ENCODE measurements around the gene CGB2.
A peak's percentile ranks its signal among the peaks of the same experiment; 100 is the strongest.
"Not testable (repeated sequence)": the region's sequence is repeated elsewhere in the genome, so short reads cannot be mapped to it uniquely, and the experiment has no call there.

CGB2 gene

DNA sequence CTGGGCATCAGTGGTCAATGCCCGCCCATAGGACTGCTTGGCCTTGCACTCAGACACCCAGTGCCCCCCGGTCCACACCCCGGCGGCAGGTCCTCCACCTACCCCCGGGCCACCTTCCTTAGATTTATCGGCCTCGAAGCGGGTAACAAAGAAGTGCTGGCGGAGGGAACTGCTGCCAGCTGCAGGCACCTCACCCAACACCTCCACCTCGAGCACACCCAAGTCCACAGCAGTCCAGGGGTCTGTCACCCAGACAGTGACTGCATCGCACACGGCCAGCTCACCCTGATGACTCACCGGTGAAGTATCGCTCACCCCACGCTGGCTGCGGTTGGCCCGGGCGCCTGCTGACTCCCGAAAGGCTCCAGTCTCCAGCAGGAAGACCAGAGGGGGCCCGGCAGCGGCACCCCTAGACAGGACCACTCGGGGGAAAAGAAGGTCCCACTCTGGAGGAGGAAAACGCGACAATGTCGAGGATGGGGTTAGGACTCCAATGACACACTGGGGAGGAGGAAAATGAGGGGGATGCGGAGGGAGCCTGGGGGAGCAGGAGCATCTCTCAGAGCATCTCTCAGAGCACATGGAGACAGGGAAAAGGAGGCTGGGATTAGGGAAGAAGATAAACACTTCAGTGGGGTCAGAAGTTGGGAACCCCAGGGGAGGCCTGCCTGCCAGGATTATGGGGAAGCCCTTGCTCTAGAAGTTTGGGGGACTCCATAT, 7.0 kb downstream of the CGB2 start:
- not testable (repeated sequence) for H3K4me1 Mint-ChIP-seq (ENCODE audit: low read depth); H3K27ac Mint-ChIP-seq; H3K9me3 Mint-ChIP-seq; H3K4me3 Mint-ChIP-seq; H3K36me3 Mint-ChIP-seq (ENCODE audit: low read depth); H3K27me3 Mint-ChIP-seq (ENCODE audit: low read depth)

DNA sequence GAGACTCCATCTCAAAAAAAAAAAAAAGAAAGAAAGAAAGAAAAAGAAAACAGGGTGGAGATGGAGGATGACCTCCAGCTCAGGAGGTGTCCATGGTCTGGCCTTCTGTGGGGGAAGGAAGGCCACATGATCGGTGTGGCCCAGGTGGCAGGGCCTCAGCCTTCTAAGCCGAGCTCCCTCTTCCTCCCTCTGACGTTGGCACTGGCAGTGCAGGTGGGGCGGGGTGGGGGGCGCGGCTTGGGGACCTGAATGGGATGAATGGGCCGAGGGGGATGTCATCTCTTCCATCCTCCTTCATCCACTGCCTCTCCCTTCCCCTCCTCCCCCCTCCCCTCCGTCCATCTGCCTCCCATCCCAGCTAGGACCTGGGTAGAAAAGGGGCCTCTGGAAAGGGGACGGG, 8.0 kb downstream of the CGB2 start:
- not testable (repeated sequence) for H3K27me3 Mint-ChIP-seq (ENCODE audit: low read depth); H3K27ac Mint-ChIP-seq; H3K4me1 Mint-ChIP-seq (ENCODE audit: low read depth); H3K9me3 Mint-ChIP-seq; H3K4me3 Mint-ChIP-seq; H3K36me3 Mint-ChIP-seq (ENCODE audit: low read depth)

DNA sequence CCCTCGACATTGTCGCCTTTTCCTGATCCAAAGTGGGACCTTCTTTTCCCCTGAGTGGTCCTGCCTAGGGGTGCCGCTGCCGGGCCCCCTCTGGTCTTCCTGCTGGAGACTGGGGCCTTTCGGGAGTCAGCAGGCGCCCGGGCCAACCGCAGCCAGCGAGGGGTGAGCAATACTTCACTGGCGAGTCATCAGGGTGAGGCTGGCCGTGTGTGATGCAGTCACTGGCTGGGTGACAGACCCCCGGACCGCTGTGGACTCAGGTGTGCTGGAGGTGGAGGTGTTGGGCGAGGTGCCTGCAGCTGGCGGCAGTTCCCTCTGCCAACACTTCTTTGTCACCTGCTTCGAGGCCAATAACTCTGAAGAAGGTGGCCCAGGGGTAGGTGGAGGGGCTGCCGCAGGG, 10.5 kb downstream of the CGB2 start:
- no peaks in the 10 kb centered on the region for H3K36me3 Mint-ChIP-seq (ENCODE audit: low read depth)

DNA sequence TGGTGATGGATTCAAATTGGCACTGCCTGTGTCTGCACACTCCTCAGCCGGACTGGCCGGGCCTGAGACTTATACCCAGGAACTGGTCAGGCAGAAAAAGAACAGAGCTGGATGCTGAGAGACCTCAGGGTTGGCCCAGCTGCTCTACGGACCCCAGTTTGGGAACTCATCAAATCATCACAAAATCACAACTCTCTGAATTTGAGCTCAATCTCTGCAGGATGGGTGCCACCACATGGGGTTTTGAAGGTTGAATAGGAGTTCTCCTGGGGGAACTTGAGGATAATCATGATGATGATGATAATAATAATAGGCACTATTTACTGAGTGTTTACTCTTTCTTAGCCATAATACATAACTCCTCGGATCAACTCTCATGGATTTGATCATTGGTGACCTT, 11.0 kb downstream of the CGB2 start:
- not testable (repeated sequence) for H3K4me3 Mint-ChIP-seq; H3K4me1 Mint-ChIP-seq (ENCODE audit: low read depth); H3K9me3 Mint-ChIP-seq; H3K36me3 Mint-ChIP-seq (ENCODE audit: low read depth); H3K27ac Mint-ChIP-seq; H3K27me3 Mint-ChIP-seq (ENCODE audit: low read depth)

More for the DNA sequence above, 10.5 kb downstream of the CGB2 start:
- Mint-ChIP-seq H3K27ac (no peak overlapping the region), H3K9me3 (no peaks in the 10 kb centered on the region), H3K4me3 (no peak overlapping the region), H3K4me1 (ENCODE audit: low read depth) (no peaks in the 10 kb centered on the region), H3K27me3 (ENCODE audit: low read depth) (no peaks in the 10 kb centered on the region)

DNA sequence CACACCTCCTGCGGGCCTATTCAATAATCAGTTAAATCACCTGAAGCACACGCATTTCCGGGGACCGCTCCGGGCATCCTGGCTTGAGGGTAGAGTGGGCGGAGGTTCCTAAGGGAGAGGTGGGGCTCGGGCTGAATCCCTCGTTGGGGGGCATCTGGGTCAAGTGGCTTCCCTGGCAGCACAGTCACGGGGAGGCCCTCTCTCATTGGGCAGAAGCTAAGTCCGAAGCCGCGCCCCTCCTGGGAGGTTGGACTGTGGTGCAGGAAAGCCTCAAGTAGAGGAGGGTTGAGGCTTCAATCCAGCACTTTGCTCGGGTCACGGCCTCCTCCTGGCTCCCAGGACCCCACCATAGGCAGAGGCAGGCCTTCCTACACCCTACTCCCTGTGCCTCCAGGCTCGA, 11.9 kb downstream of the CGB2 start, which contains the start of gene CGB5:
TSS of gene CGB5 (plus strand) at position 301 of the 400 bp plus-strand sequence. CDS start 362 bp downstream, outside the sequence.
- H3K27me3 Mint-ChIP-seq (ENCODE audit: low read depth); H3K4me1 Mint-ChIP-seq (ENCODE audit: low read depth); H3K4me3 Mint-ChIP-seq; H3K9me3 Mint-ChIP-seq; H3K36me3 Mint-ChIP-seq (ENCODE audit: low read depth); H3K27ac Mint-ChIP-seq: not testable (repeated sequence)

DNA sequence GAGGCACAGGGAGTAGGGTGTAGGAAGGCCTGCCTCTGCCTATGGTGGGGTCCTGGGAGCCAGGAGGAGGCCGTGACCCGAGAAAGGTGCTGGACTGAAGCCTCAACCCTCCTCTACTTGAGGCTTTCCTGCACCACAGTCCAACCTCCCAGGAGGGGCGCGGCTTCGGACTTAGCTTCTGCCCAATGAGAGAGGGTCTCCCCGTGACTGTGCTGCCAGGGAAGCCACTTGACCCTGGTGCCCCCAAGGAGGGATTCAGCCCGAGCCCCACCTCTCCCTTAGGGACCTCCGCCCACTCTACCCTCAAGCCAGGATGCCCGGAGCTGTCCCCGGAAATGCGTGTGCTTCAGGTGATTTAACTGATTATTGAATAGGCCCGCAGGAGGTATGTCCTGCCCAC, 17.3 kb downstream of the CGB2 start, which contains the start of gene CGB8:
TSS of gene CGB8 (minus strand) at position 101 of the 400 bp plus-strand sequence. CDS start 372 bp downstream, outside the sequence.
- H3K4me3 Mint-ChIP-seq; H3K27ac Mint-ChIP-seq; H3K4me1 Mint-ChIP-seq (ENCODE audit: low read depth); H3K27me3 Mint-ChIP-seq (ENCODE audit: low read depth); H3K9me3 Mint-ChIP-seq; H3K36me3 Mint-ChIP-seq (ENCODE audit: low read depth): not testable (repeated sequence)

DNA sequence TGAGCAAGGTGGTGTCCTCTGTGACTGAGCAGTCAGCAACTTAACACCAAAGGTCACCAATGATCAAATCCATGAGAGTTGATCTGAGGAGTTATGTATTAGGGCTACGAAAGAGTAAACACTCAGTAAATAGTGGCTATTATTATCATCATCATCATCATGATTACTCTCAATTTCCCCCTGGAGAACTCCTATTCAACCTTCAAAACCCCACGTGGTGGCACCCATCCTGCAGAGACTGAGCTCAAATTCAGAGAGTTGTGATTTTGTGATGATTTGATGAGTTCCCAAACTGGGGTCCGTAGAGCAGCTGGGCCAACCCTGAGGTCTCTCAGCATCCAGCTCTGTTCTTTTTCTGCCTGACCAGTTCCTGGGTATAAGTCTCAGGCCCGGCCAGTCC, 18.1 kb downstream of the CGB2 start:
- not testable (repeated sequence) for H3K9me3 Mint-ChIP-seq; H3K27me3 Mint-ChIP-seq (ENCODE audit: low read depth); H3K4me3 Mint-ChIP-seq; H3K4me1 Mint-ChIP-seq (ENCODE audit: low read depth); H3K36me3 Mint-ChIP-seq (ENCODE audit: low read depth); H3K27ac Mint-ChIP-seq

DNA sequence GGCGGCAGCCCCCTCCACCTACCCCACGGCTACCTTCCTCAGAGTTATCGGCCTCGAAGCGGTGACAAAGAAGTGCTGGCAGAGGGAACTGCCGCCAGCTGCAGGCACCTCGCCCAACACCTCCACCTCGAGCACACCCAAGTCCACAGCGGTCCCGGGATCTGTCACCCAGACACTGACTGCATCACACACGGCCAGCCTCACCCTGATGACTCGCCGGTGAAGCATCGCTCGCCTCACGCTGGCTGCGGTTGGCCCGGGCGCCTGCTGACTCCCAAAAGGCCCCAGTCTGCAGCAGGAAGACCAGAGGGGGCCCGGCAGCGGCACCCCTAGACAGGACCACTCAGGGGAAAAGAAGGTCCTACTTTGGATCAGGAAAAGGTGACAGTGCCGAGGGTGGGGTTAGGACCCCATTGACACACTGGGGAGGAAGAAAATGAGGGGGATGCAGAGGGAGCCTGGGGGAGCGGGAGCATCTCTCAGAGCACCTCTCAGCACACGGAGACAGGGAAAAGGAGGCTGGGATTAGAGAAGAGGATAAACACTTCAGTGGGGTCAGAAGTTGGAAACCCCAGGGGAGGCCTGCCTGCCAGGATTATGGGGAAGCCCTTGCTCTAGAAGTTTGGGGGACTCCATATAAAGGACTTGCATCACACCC, 18.8 kb downstream of the CGB2 start:
- H3K27ac Mint-ChIP-seq; H3K27me3 Mint-ChIP-seq (ENCODE audit: low read depth); H3K4me1 Mint-ChIP-seq (ENCODE audit: low read depth); H3K9me3 Mint-ChIP-seq; H3K36me3 Mint-ChIP-seq (ENCODE audit: low read depth); H3K4me3 Mint-ChIP-seq: not testable (repeated sequence)

DNA sequence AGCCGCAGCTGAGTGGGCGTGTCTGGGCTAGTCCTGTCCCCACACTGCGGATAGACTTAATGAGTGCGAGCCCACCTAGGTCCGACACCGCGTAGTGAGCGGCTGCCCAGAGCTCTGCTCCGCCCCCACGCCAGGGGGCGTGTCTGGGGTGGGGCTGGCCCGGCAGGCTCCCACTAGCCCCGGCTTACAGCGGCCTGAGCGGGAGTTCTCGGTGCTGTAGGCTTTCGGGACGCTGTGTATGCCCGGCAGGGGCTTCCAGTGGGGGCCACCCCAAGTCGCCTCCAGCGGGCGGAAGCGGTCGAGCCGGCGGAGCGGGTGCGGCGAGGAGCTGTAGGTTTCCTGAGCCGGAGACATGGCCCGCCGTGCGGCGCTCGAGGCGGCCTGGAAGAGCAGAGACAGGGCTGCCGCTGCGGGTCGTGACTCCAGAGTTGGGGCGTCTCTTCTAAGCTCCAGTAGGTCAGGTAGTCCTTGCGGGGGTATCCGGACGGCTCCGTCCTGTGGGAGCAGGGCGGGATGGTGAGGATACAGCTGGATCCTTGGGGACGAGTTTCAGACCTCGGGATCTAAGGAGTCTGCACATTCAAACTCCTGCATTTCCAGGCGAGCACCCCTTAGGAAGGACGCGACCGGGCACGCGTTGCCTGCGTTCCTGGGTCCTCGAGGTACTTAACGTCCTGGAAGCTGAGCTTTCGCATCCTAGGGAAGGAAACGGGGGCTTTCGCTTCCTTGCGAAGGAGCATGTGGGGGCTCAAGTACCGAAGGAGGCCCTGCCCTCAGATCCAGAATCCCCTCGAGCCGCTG, 24.6 kb downstream of the CGB2 start:
- Mint-ChIP-seq H3K36me3 (ENCODE audit: low read depth) (no peaks in the 10 kb centered on the region), H3K27ac (no peak overlapping the region), H3K9me3 (no peaks in the 10 kb centered on the region), H3K4me3 (peak overlapping the region; percentile 74), H3K4me1 (ENCODE audit: low read depth) (peaks cover 12% of the 10 kb centered on the region), H3K27me3 (ENCODE audit: low read depth) (peaks cover 56% of the 10 kb centered on the region)

DNA sequence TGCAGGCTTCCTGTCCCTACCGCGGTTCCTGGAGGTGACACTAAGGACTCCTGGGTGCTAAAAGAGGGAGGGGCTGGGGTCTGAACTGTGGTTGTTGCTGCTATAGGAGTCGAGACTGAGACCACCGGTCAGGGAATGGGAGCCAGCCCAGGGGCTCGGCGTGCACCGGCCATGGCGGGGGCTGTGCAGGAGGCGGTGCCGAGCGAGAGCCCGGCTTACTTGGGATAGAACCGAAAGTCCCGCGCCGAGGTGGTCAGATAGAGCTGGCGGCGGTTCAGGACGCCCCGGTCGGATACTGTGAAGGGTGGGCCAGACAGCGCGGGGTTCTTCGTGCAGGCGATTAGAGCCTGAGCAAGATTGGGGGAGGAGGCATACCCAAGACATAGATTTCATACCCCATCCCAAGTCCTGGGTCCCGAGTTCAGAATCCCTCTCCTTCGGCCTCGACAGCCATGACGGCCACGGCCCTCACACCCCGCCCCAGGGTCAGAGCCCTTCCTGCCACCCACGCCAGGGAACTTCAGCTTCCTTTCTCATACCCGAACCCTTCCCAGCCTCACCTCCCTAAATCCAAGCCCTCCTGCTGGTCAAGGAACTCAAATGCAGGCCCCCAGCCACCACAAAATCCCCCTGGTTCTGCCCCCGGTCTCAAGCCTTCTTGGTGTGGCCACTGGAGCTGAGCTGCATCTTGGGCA, 25.4 kb downstream of the CGB2 start:
- H3K27ac Mint-ChIP-seq; H3K36me3 Mint-ChIP-seq (ENCODE audit: low read depth); H3K9me3 Mint-ChIP-seq: not testable (repeated sequence)
- Mint-ChIP-seq H3K4me3 (peak overlapping the region; percentile 74), H3K27me3 (ENCODE audit: low read depth) (peaks cover 56% of the 10 kb centered on the region), H3K4me1 (ENCODE audit: low read depth) (peaks cover 12% of the 10 kb centered on the region)

DNA sequence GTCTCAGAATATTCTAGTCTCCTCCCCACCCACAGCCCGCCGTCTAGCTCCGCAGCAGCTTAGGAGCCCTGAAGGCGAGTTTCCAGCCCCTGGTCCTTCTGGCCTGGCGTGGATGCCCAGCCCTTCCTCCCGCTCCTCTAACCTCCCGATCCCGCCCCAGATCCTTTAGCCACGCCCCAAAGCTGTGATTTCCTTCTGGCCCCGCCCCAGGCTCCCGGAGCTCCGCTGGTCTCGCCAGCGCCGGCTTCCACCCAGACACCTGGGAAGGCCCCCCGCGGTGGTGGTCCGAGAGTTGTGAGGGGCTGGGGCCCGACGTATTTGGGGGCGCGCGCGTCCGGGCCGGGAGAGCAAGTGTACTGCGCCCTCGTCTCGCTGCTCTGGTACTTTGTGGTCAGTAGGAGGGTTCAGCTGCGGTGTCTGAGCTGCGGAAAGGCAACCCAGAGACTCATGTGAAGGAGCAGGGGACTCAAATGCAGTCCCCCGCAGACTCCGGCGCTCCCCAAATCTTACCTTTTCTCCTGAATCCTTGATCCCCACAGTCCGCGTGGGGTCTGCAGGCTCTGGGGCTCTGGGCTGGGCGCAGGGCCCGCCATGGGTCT, 26.0 kb downstream of the CGB2 start, which contains the start of gene CGB7:
TSS of gene CGB7 (minus strand) at position 114 of the 599 bp plus-strand sequence. CDS start 2,374 bp downstream, outside the sequence.
- no peaks in the 10 kb centered on the region for H3K36me3 Mint-ChIP-seq (ENCODE audit: low read depth)
- H3K9me3 Mint-ChIP-seq, result no peaks in the 10 kb centered on the region
- H3K4me3 Mint-ChIP-seq, result peak within 1 kb of the TSS; percentile 74
- H3K27ac Mint-ChIP-seq, result no peak within 1 kb of the TSS
- H3K27me3 Mint-ChIP-seq (ENCODE audit: low read depth), result peaks cover 56% of the 10 kb centered on the region
- H3K4me1 Mint-ChIP-seq (ENCODE audit: low read depth), result peaks cover 12% of the 10 kb centered on the region

DNA sequence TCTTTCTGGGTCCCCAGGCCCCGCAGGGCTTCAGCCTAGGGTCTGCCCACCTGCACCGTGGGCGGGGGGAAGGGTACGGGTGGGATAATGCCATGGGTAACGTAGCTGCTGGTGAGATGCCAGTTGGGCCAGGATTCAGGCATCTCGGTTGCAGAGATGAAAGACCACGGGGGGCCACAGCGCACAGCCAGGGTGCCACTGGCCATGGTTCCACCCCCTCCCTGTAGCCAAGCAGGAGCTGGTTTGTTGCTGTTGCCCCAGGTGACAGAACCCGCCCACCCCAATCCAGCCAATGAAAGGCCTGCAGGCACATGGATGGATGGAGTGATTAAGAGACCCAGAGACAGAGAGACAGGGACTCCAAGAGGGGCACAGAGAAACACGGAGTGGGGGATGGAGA, 26.9 kb downstream of the CGB2 start:
- Mint-ChIP-seq H3K27me3 (ENCODE audit: low read depth) (peaks cover 63% of the 10 kb centered on the region), H3K4me3 (no peak overlapping the region), H3K9me3 (no peaks in the 10 kb centered on the region), H3K4me1 (ENCODE audit: low read depth) (peaks cover 12% of the 10 kb centered on the region), H3K36me3 (ENCODE audit: low read depth) (no peaks in the 10 kb centered on the region), H3K27ac (no peak overlapping the region)

DNA sequence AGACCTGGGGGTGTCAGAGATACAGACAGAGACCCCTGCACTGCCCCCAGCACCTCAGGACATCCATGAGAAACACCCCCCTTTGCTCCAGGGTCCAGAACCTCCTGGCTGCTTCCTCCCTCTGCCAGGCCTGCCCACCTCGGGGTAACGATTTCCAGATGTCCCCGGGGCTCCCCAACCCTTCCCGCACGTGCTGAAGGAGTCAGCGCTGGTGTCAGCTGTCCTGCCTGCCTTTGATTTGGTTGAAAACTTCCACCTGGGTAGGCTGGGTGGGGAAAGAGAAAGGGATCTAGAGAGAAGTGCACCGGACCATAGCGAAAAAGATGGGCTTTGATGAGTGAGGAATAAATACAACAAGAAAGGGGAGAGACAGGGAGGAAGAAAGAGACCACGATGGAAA, 27.4 kb downstream of the CGB2 start:
- Mint-ChIP-seq H3K27ac (no peak overlapping the region), H3K9me3 (no peaks in the 10 kb centered on the region), H3K4me1 (ENCODE audit: low read depth) (peaks cover 12% of the 10 kb centered on the region), H3K27me3 (ENCODE audit: low read depth) (peaks cover 67% of the 10 kb centered on the region), H3K4me3 (no peak overlapping the region), H3K36me3 (ENCODE audit: low read depth) (no peaks in the 10 kb centered on the region)

DNA sequence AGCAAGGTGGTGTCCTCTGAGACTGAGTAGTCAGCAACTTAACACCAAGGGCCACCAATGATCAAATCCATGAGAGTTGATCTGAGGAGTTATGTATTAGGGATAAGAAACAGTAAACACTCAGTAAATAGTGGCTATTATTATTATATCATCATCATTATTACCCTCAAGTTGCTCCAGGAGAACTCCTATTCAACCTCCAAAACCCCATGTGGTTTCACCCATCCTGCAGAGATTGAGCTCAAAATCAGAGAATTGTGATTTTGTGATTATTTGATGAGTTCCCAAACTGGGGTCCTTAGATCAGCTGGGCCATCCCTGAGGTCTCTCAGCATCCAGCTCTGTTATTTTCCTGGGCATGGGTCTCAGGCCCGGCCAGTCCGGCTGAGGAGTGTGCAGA, 29.3 kb downstream of the CGB2 start:
- Mint-ChIP-seq H3K4me3 (no peak overlapping the region), H3K9me3 (no peaks in the 10 kb centered on the region), H3K36me3 (ENCODE audit: low read depth) (no peaks in the 10 kb centered on the region), H3K27ac (no peak overlapping the region), H3K27me3 (ENCODE audit: low read depth) (peaks cover 72% of the 10 kb centered on the region), H3K4me1 (ENCODE audit: low read depth) (peaks cover 12% of the 10 kb centered on the region)

Data from T-helper 1 cell treated with Interleukin-12 subunit alpha and Interleukin-12 subunit beta and Interleukin-4 antibody, amounts not matched to agents 30 μg/mL and 1 μg/mL, for 36 hours (primary cell).